SK-N-MC (cell line): Measurements from ENCODE around the gene ZC2HC1C.

Experiments used
- EZH2 ChIP-seq: fragments of 200-600 bp; sonication (generic); IDR thresholded peaks from one replicate; pipeline ENCODE4 v1.6.1; 2017; ENCODE audit warnings: antibody characterized with exemption
- FOXP2 ChIP-seq: optimal IDR thresholded peaks from 2 replicates; pipeline ENCODE3; 2011; ENCODE audit warnings: mild to moderate bottlenecking, moderate library complexity; ENCODE audit not compliant: insufficient read depth; ENCODE audit errors: extremely low read length, control extremely low read depth
- POLR2AphosphoS5 ChIP-seq: IDR thresholded peaks from 2 replicates; pipeline ENCODE4 v1.6.1; 2012; ENCODE audit warnings: mild to moderate bottlenecking, low read depth, low read length, borderline replicate concordance

GRCh38 chr14:75090353-75090752, 20.9 kb downstream of the ZC2HC1C start:
- TF ChIP-seq POLR2AphosphoS5 (no peak), EZH2 (no peak), FOXP2 (no peak)
